Hepatocyte (in vitro differentiated cells): ENCODE data around the gene FOCAD.

Experiments used
- CTCF ChIP-seq: fragments of 200-600 bp; sonication (generic); IDR thresholded peaks from 2 replicates; pipeline ENCODE4 v1.5.1; 2016; ENCODE audit warnings: antibody characterized with exemption, mild to moderate bottlenecking; ENCODE audit not compliant: poor library complexity
- EZH2 ChIP-seq: fragments of 200-600 bp; sonication (generic); IDR thresholded peaks from 2 replicates; pipeline ENCODE4 v1.6.1; 2016; ENCODE audit warnings: antibody characterized with exemption, mild to moderate bottlenecking, borderline replicate concordance

- TF ChIP-seq CTCF (no peak), EZH2 (no peak)
Measured at GRCh38 chr9:20790721-20791120, 106.7 kb downstream of the FOCAD start.
